Esophagus squamous epithelium (tissue), 5 donors: ENCODE results near the gene ACAD8. TPM values are rescaled to one million over a fixed set of nuclear protein-coding genes. Genes with fewer than 3 reads are reported as not detected.

Source experiments
- DNase-seq: peaks from one replicate; lab custom pipeline; 2025; lab: John Stamatoyannopoulos, UW
- H3K27ac ChIP-seq, 4 donors: fragments of 200-600 bp; sonication (generic); one replicate each; pipeline ENCODE4 v1.5.1; 2016 to 2019; ENCODE audit warnings: mild to moderate bottlenecking in 1 of 4
- H3K27me3 ChIP-seq, 4 donors: fragments of 200-600 bp; sonication (generic); 1 replicate in 3 of 4; 2 replicates in 1 of 4; pipeline versions ENCODE4 v1.5.1 to v1.6.0; 2017 to 2021; ENCODE audit warnings: antibody characterized with exemption in 1 of 4
- H3K36me3 ChIP-seq, 3 donors: fragments of 200-600 bp; sonication (generic); one replicate each; pipeline ENCODE4 v1.5.1; 2016 to 2019
- H3K4me1 ChIP-seq, 3 donors: fragments of 200-600 bp; sonication (generic); one replicate each; pipeline ENCODE4 v1.5.1; 2017 to 2019
- H3K4me3 ChIP-seq, 4 donors: fragments of 200-600 bp; sonication (generic); 1 replicate in 3 of 4; 2 replicates in 1 of 4; pipeline ENCODE4 v1.5.1; 2016 to 2019; ENCODE audit warnings: mild to moderate bottlenecking in 2 of 4, moderate library complexity in 1 of 4
- H3K9me3 ChIP-seq, 3 donors: fragments of 200-600 bp; sonication (generic); one replicate each; pipeline ENCODE4 v1.5.1; 2016 to 2019
- POLR2A ChIP-seq, 4 donors: fragments of 450-650 bp; IDR thresholded peaks; one replicate each; pipeline ENCODE4 v1.6.1; 2017; ENCODE audit warnings: antibody characterized with exemption in 4 of 4, mild to moderate bottlenecking in 4 of 4, moderate library complexity in 3 of 4
- WGBS, 2 donors: methylation state at CpG; one replicate each; pipeline ENCODE4 v1.1.5; 2018; 5-methylcytosine and 5-hydroxymethylcytosine counted together
- intact Hi-C: fragments of 100-400 bp; cut with DNase I; formaldehyde crosslinking; loops from one replicate; pipeline ENCODE4 v1.15.0; 2022
- total RNA-seq, 4 donors: library from RNA; depleted of rRNA; stranded (reverse); fragments of >200 nt; gene quantifications; one replicate each; pipeline ENCODE4 v1.1.0, GENCODE V29; 2016
- TF ChIP-seq, protein P1 (sequence below), 6 experiments: fragments of 450-650 bp in 4 of 6; fragments of 200-600 bp in 2 of 6; sonication (generic) in 2 of 6; IDR thresholded peaks; one replicate each; pipeline ENCODE4 v1.5.1; 2016 to 2019; ENCODE audit warnings: antibody characterized with exemption in 6 of 6, mild to moderate bottlenecking in 4 of 6, moderate library complexity in 4 of 6
- donor health status: DM: yes; HTN: yes; CAD: no.

ACAD8 gene
- total RNA-seq, result 10 to 100 TPM; 11.3 to 25.1 (median 18.2) TPM

DNA sequence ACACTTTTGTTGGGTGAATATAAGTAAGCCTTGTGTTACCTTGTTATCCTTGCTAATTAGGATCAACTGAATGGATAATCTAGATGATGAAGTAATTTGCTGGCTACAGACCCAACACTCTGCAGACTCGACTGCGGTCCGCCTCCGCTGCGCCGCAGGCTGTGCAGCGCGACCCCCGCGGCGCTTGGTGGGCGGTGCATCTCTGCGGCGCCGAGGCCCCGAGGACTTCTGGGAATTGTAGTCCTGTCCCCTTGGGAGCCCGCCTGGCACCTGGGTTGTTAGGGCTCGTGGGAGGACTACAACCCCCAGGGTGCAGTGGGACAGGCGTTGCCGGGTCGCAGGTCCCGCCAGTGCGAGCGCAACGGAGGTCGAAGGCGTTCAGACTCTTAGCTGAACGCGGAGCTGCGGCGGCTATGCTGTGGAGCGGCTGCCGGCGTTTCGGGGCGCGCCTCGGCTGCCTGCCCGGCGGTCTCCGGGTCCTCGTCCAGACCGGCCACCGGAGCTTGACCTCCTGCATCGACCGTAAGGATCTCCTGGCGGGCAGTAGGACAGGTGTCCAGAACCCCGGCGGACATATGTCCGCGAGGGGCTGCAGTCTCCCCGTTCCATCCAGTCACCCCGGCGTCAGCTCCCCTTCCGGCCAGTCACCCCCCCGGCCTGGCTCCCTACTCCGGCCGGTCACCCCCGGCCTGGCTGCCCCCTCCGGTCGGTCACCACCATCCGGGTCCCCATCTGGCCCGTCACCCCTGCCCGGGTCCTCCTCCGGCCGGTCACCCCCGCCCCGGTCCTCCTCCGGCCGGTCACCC, at the start of gene ACAD8, which contains the start of gene THYN1:
TSS of gene ACAD8 (plus strand) at position 381 of the 806 bp plus-strand sequence. CDS start at position 414, 33 bp downstream.
TSS of gene THYN1 (minus strand) at position 165 of the 806 bp plus-strand sequence. CDS start 470 bp downstream, outside the sequence.
- peaks cover 0 to 53% (median 0%) of the 10 kb centered on the region in 3 donors for H3K36me3 ChIP-seq
- peak; percentile 75 for DNase-seq
- no peaks in the 10 kb centered on the region for H3K27me3 ChIP-seq
- peaks cover 11 to 31% (median 15%) of the 10 kb centered on the region in 3 donors for H3K4me1 ChIP-seq
- peak within 1 kb of the TSS; percentile 71 to 86 (median 79) for H3K27ac ChIP-seq
- no peaks in the 10 kb centered on the region for H3K9me3 ChIP-seq
- intact Hi-C loops, result no loop called here
- WGBS, 2 donors, result 0 to 1% methylated on average over 12 to 15 of the region's 70 CpGs
- TF ChIP-seq, protein P1, sequence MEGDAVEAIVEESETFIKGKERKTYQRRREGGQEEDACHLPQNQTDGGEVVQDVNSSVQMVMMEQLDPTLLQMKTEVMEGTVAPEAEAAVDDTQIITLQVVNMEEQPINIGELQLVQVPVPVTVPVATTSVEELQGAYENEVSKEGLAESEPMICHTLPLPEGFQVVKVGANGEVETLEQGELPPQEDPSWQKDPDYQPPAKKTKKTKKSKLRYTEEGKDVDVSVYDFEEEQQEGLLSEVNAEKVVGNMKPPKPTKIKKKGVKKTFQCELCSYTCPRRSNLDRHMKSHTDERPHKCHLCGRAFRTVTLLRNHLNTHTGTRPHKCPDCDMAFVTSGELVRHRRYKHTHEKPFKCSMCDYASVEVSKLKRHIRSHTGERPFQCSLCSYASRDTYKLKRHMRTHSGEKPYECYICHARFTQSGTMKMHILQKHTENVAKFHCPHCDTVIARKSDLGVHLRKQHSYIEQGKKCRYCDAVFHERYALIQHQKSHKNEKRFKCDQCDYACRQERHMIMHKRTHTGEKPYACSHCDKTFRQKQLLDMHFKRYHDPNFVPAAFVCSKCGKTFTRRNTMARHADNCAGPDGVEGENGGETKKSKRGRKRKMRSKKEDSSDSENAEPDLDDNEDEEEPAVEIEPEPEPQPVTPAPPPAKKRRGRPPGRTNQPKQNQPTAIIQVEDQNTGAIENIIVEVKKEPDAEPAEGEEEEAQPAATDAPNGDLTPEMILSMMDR (IDR thresholded peaks at IDR 0.05), result peak in 5 of 6 experiments; percentile 34 to 46 (median 41)
- TF ChIP-seq POLR2A (IDR thresholded peaks at IDR 0.05), result peak in 3 of 4 donors; percentile 26 to 66 (median 61)
- H3K4me3 ChIP-seq, result peak within 1 kb of the TSS; percentile 68 to 97 (median 90)

DNA sequence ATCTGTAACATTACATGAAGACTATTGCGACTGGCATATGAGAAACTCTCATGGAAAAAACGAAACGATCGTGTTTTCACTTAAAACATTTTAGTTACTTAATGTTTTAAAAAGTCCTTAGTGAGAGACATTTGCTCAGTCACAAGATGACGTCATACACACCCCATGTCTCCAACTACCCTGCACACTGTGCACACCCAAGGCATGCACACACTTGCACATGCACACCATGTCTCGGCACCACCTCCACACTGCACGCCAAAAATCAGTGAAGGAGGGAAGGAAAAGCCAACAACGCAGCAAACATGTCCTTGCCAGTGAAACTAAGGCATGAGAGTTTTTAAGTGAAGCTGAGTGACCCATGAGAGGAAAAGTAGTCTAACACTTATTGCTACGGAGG, 47.6 kb upstream of the ACAD8 start:
- H3K27me3 ChIP-seq, result no peaks in the 10 kb centered on the region
- no peak overlapping the region for H3K4me3 ChIP-seq
- peaks cover 0 to 7% (median 6%) of the 10 kb centered on the region in 3 donors for H3K4me1 ChIP-seq
- H3K27ac ChIP-seq, result no peak overlapping the region
- DNase-seq, result no peak
- peaks cover 0 to 91% (median 10%) of the 10 kb centered on the region in 3 donors for H3K36me3 ChIP-seq
- intact Hi-C loops, result no loop called here
- 65 to 72% methylated on average over 9 of the region's 9 CpGs for WGBS, 2 donors
- no peaks in the 10 kb centered on the region for H3K9me3 ChIP-seq
- TF ChIP-seq, protein P1 (IDR thresholded peaks at IDR 0.05), result no peak
- no peak for TF ChIP-seq POLR2A (IDR thresholded peaks at IDR 0.05)

DNA sequence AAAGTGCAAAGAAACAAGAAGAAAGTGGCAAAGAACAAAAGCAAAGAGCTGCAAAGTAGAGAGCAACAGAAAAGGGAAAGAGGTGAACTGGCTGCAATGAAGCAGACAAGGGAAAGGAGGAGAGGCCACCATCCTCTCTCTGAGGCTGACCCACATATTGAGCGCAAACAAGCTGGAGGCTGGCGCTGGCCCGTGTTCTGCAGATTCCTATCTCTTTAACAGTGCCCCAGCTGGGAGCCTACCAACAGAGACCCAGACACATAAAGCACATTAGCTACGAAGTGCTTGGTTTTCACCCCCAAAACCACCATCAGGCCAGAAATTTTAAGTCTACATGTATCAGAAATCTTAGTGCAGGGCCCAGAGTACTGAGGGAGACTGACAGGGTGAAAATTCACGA, 47.2 kb upstream of the ACAD8 start:
- no peak overlapping the region for H3K4me3 ChIP-seq
- no peak for DNase-seq
- H3K27ac ChIP-seq, result no peak overlapping the region
- TF ChIP-seq POLR2A (IDR thresholded peaks at IDR 0.05), result no peak
- H3K36me3 ChIP-seq, result peaks cover 0 to 87% (median 10%) of the 10 kb centered on the region in 3 donors
- no peaks in the 10 kb centered on the region for H3K27me3 ChIP-seq
- no peaks in the 10 kb centered on the region for H3K9me3 ChIP-seq
- H3K4me1 ChIP-seq, result peaks cover 0 to 7% (median 6%) of the 10 kb centered on the region in 3 donors
- intact Hi-C loops, result no loop called here
- 76 to 92% methylated on average over 4 to 5 of the region's 5 CpGs for WGBS, 2 donors

DNA sequence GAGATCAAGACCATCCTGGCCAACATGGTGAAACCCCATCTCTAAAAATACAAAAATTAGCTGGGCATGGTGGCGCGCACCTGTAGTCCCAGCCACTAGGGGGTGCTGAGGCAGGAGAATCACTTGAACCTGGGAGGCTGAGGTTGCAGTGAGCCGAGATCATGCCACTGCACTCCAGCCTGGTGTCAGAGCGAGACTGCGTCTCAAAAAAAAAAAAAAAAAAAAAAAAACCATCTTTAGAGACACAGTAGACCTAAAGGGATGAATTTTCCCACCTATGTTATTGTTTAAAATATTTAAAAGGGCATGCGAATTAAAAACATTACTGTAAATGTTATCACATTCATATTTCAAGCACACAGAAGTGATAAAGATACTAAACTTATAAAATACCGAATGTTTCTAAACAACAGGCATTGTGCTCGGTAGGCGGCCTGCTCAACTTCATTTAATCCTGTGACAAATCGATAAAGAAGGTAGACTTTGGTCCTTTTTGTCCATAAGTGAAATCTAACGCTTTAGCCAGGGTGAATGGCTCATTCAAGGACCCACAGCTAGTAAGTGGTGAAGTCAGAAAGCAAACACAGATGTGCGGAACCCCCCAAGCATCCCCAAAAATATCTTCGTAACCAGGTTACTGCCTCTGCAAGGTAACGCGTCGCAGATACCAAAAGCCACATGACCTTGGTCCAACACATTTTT, 45.7 kb upstream of the ACAD8 start:
- no peak for DNase-seq
- 86 to 88% methylated on average over 14 to 16 of the region's 16 CpGs for WGBS, 2 donors

DNA sequence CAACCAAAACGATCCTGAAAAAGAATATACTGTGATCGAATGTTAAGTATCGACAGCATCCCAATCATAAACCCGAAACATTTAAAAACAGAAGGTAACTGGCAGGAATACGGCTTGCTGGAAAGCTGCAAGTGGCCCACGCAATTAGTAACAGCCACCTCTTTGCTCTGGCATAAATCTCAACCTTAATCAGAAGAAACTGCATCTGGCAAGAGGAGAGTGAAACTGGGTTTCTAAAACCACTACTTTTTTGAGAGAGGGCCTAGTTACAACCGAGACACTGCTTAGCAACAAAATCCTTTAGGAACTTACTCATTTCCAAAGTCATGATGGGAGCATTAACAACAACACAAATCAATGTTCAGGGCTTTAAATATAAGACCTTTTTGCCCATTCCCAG, 37.5 kb upstream of the ACAD8 start:
- TF ChIP-seq, protein P1 (IDR thresholded peaks at IDR 0.05), result no peak
- no peak for TF ChIP-seq POLR2A (IDR thresholded peaks at IDR 0.05)
- DNase-seq, result no peak
- Histone ChIP-seq H3K36me3 (peaks cover 0 to 67% (median 0%) of the 10 kb centered on the region in 3 donors), H3K9me3 (no peaks in the 10 kb centered on the region), H3K4me1 (no peaks in the 10 kb centered on the region), H3K27me3 (no peaks in the 10 kb centered on the region), H3K27ac (no peak overlapping the region), H3K4me3 (no peak overlapping the region)
- intact Hi-C loops, result no loop called here
- 86 to 88% methylated on average over 7 of the region's 7 CpGs for WGBS, 2 donors

More for the DNA sequence above, 45.7 kb upstream of the ACAD8 start:
- Histone ChIP-seq H3K9me3 (no peaks in the 10 kb centered on the region), H3K27me3 (no peaks in the 10 kb centered on the region), H3K36me3 (peaks cover 0 to 81% (median 5%) of the 10 kb centered on the region in 3 donors), H3K4me3 (no peak overlapping the region), H3K27ac (no peak overlapping the region), H3K4me1 (peaks cover 0 to 7% (median 6%) of the 10 kb centered on the region in 3 donors)
- TF ChIP-seq, protein P1 (IDR thresholded peaks at IDR 0.05), result peak; percentile 55 to 75 (median 66)
- no peak for TF ChIP-seq POLR2A (IDR thresholded peaks at IDR 0.05)
- intact Hi-C loops, result no loop called here
